GM11168 (cell line): Measurements from ENCODE around the gene IL36B.

Experiments
- in situ Hi-C: fragments of 300-500 bp; cut with MboI; formaldehyde crosslinking; loops from one replicate; pipeline ENCODE4 v1.12.0; 2022; ENCODE audit warnings: low sequenced_read_pairs; ENCODE audit not compliant: unreplicated experiment

IL36B gene

DNA sequence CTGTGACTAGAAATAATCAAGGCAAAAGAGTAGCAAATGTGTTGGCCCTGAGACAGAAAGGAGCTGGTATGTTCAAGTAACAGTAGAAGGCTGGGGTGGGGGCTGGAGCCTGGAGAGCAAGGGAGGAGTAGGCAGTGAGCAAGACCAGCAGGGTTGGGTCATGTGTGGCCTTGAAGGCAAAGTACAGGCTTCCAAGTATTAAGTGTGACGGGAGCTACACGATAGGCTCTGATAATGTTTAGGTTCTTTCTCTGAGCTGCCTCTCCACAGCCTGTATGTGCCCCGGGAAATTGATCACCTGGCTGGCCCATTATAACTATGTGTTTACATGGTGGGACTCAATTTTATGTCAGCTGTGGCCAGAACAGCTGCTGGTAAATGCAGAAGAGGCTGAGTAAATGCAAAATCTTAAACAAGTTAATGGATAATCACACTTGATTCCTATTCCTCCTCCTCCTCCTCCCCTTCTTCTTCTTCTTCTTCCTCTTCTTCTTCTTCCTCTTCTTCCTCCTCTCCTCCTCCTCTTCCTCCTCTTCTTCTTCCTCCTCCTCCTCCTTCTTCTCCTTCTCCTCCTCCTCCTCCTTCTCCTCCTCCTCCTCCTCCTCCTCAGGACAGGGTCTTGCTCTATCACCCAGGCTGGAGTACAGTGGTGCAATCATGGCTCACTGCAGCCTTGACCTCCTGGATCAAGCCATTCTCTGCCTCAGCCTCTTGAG, 24.4 kb upstream of the IL36B start:
- in situ Hi-C loops: no loop called here

DNA sequence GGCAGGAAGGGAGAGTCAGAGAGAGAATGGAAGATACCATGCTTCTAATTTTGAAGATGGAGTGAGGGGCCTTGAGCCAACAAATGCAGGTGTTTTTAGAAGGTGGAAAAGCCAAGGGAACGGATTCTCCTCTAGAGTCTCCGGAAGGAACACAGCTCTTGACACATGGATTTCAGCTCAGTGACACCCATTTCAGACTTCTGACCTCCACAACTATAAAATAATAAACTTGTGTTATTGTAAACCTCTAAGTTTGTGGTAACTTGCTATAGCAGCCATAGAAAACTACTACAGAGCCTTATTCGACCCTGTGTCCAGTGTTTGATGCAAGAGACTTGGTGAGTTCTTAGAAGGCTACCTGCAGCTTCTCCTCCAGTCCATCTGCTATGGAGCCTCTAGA, 22.9 kb upstream of the IL36B start:
- in situ Hi-C loops: no loop called here

GRCh38 chr2:113075030-113075429, 22.4 kb upstream of the IL36B start:
- in situ Hi-C loops: no loop called here

GRCh38 chr2:113073325-113073834, 20.7 kb upstream of the IL36B start:
- in situ Hi-C loops: no loop called here

DNA sequence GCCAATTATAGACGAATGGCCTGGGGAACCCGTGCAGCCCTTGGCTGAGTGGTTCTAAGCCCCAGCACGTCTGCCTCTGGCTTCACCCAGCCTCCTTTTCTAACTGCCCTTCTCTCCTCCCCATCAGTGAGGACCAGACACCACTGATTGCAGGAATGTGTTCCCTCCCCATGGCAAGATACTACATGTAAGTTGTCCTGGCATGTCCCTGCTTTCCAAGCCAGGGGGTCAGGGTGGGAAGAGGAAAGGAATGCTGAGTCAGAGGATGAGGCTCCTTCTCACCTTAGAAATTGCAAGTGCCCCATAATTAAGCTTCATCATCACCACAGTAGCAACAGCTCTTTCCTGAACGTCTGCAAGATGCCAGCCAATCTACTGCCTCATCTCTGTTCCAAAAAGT, 19.9 kb upstream of the IL36B start:
- in situ Hi-C loops: no loop called here

DNA sequence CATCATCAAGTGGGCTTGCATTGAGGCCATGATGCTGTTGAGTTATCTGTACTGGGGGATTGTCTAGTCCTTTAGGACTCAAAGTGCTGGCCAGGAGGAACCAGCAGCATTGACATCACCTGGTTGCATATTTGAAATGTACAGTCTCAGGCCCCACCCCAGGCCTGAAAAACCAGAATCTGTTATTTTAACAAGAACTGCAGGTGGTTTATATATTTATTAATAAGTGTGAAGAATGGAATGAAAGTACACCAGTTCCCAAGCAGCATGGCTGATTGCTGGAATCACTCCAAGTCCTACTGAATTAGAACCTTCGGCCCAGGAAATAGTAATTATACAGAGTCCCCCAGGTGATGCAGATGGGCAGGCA, 17.9 kb upstream of the IL36B start:
- in situ Hi-C loops: no loop called here

DNA sequence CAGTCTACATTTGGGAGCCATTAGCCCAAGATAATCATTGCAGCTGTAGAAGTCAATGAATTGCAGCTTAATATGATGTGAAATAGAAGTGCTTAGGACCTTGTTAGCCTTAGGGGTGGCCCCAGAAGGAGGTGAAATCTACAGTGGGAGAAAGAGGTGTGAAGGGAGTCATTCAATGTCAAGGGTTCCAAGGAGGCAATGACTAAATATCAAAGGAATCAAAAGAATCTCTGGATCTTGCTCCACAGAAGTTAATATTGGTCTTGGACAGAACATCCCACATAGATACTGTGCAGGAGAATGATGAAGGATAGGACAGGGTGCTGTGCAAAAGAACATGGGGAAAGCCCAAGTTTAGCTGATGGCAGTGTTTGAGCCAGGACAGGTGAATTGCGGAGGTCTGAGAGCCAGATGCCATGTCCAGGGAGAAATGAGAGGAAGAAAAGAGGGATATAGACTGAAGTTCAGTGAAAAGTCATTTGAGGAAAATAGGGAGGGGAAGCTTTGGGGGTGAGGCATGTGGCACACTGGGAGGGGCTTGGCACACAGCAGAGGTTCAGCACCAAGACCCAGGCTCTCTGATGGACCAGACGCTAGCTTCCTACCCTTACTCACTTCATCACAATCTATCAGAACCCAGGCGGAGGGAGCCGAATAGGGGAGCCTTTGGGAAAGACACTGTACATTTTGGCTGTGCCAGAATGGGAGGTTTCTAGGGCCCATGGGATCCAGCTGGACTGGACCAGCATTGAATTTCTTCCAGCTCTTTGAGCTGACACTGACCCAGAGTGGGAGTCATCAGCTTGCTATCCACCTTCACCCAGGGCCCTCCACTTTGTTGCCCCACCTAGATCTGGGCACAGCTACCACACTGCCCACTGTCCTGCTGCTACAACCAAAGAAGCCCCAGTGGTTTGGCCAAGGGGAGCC, 17.3 kb upstream of the IL36B start:
- in situ Hi-C loops: no loop called here

- in situ Hi-C loops: no loop called here
Observed at GRCh38 chr2:113068706-113069485, 16.2 kb upstream of the IL36B start.

DNA sequence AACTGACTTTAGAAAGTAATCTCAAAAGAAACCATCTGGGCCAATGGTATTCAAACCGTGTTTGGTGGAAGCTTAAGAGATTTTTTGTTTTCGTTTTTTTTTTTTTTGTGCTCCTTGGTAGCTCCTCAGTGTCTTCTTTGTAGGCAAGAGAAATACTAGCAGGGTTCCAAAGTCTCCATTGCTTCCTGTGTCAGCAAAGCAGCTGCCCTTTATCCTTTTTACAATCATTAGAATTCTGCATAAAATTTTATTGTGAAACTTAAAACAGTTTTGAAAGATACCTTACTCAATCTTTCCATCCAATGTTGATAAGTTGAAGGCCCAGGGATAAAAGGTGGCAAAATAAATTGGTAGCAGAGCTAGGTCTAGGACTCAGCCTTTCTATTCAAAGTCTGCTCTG, 15.6 kb upstream of the IL36B start:
- in situ Hi-C loops: no loop called here

GRCh38 chr2:113067681-113068080, 15.0 kb upstream of the IL36B start, which contains the start of gene IL1F10:
Gene IL1F10, plus strand, starts transcription at chr2:113067970. Its CDS starts 4,769 bp downstream, at chr2:113072739.
- in situ Hi-C loops: no loop called here

GRCh38 chr2:113064898-113065297, 12.2 kb upstream of the IL36B start:
- in situ Hi-C loops: no loop called here

DNA sequence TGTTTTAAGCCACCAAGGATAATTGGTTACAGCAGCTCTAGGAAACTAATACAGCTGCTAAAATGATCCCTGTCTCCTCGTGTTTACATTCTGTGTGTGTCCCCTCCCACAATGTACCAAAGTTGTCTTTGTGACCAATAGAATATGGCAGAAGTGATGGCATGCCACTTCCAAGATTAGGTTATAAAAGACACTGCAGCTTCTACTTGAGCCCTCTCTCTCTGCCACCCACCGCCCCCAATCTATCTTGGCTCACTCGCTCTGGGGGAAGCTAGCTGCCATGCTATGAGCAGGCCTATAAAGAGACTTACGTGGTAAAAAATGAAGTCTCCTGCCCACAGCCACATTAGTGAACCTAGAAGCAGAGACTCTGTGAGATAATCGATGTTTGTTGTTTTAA, 11.6 kb upstream of the IL36B start:
- in situ Hi-C loops: no loop called here

DNA sequence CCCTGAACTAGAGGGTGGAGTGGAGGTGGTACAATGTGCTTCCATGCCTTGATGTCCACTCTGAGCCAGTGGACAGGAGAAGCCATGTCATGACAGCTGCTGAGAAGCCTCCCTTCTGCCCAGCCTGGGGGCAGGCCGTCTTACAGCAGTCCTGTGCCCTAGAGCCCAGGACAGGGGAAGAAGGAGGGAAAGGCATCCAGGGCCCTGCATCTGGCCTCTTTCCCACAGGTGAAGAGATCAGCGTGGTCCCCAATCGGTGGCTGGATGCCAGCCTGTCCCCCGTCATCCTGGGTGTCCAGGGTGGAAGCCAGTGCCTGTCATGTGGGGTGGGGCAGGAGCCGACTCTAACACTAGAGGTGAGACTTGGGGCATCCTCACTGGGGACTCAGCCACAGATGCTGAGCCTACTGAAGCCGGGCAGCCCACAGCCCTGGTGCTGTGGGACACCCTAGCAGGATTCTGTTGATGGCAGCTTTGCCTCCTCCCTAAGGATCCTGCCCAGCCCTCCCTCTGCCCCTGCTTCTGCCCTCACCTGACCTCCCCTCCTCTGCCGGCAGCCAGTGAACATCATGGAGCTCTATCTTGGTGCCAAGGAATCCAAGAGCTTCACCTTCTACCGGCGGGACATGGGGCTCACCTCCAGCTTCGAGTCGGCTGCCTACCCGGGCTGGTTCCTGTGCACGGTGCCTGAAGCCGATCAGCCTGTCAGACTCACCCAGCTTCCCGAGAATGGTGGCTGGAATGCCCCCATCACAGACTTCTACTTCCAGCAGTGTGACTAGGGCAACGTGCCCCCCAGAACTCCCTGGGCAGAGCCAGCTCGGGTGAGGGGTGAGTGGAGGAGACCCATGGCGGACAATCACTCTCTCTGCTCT, 9.5 kb upstream of the IL36B start:
- in situ Hi-C loops: no loop called here

DNA sequence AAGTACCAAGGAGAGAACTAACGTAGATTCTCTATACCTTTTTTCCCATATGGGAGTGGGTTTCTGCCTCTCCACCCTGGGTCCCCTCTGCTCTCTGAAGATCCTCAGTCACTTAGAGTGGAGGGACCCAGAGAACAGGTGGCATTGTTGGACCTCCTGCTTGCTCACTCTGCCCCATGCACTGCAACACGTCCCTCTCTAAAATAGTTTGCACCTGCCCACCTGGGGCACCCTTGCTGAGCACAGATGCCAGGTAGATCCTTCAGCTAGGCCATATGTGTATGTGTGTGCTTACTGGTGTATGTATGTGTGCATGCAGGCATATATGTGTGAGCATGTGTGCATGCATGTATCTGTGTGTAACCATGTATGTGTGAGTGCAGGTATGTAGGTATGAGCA, 8.6 kb upstream of the IL36B start:
- in situ Hi-C loops: no loop called here

- in situ Hi-C loops: no loop called here
Observed at GRCh38 chr2:113060796-113061195, 8.1 kb upstream of the IL36B start.

DNA sequence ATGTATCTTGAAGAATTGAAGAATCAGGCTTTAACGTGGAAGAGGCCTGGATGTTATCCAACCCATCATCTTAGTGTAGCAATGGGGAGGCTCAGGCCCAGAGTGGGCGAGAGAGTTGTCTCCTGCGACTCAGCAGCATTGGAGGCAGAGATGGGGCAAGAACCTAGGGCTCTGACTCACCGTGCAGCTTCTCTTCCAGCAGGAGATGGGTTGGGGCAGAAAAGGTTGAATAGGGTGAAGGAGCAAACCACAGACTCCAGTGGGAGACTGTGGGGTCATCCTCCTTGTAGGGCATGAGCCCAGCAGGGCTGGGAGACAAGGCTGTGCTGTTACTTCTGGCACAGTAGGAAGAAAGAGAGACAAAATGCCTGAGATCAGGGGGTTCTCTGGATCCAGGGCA, 7.7 kb upstream of the IL36B start:
- in situ Hi-C loops: no loop called here

DNA sequence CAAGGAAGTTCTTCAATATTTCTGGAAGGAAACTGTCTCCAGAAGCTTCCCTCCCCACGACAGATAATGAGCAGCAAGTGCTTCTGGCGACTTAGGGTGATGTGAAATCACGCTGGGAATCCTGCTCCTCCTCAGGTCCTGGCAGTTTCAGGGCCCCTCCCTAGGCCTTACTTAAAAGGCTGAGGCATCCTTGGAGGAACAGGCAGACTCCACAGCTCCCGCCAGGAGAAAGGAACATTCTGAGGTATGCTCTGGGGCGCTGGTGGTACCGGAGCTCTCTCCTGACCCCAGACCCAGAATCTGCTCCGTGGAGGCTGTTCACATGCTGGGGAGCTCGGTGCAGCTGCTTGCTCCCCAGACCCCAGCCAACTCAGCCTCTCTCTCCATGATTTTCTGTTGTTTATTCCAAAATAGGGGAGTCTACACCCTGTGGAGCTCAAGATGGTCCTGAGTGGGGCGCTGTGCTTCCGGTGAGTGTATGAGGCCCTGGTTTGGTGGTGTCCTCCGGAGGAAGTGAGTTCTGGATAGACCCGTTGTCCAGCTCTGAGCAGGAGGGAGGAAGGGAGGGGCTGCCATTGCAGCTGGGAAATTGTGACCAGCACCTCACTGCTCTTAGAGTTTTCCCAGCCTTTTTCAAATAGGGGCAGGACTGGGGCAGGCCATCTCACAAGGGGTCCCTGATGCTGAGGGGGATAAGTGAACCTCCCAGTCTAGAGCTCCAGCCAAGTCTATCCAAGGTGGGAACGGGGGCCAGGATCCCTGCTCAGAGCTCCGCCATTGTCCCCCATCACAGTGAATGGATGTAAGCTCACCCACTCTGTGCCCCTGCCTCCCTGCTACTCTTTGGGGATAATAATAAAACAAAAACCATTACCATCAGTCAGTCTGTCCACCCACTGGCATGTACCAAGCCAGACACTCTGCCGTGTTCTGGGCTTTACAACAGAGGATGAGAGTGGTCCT, 6.6 kb upstream of the IL36B start, which contains the start of gene IL36RN:
Gene IL36RN, plus strand, starts transcription at position 201 of the 963 bp plus-strand sequence. Its CDS starts 241 bp downstream, at position 442.
- in situ Hi-C loops: no loop called here

- in situ Hi-C loops: no loop called here
Observed at GRCh38 chr2:113058411-113058994, 5.8 kb upstream of the IL36B start.
